ENCODE data around the gene TCF12. TPM values are rescaled to one million over a fixed set of nuclear protein-coding genes. Genes with fewer than 3 reads are reported as not detected.
"Not testable (repeated sequence)": the region's sequence is repeated elsewhere in the genome, so short reads cannot be mapped to it uniquely, and the experiment has no call there.

The TCF12 gene
- total RNA-seq, 1 donor from 2014 or later: 112 TPM

DNA sequence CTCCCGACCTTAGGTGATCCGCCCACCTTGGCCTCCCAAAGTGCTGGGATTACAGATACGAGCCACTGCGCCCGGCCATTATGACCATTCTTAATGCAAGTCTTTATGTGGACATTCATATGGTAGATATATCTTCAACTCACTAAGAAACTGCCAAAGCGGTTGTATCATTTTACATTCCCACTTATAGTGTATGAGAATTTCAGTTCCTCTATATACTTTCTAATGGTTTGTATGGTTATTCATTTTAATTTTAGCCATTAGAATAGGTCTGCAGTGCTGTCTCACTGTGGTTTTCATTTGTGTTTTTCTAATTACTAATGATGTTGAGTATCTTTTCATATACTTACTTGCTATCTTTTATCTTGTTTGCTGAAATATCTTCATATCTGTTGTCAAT is 32.5 kb downstream of the TCF12 start:
- H3K27me3 Mint-ChIP-seq (ENCODE audit: low read depth, unreplicated experiment): no peaks in the 10 kb centered on the region
- H3K27ac Mint-ChIP-seq (ENCODE audit: unreplicated experiment): no peak overlapping the region
- Histone ChIP-seq H3K4me1 (ENCODE audit: insufficient read depth, low read length) (no peaks in the 10 kb centered on the region), H4K20me1 (ENCODE audit: insufficient read depth, low read length) (peaks cover 67% of the 10 kb centered on the region), H3K4me2 (ENCODE audit: low read length) (no peak overlapping the region), H3K9me3 (ENCODE audit: insufficient read depth, low read depth, low read length) (no peaks in the 10 kb centered on the region), H3K36me3 (ENCODE audit: insufficient read depth, low read length) (no peaks in the 10 kb centered on the region), H3K9ac (ENCODE audit: low read length) (no peak overlapping the region), H3K27me3 (ENCODE audit: insufficient read depth, low read length) (no peaks in the 10 kb centered on the region), H3K79me2 (ENCODE audit: insufficient read depth, low read length) (peaks cover 98% of the 10 kb centered on the region), H3K4me3 (ENCODE audit: insufficient read depth, low read depth, low read length) (no peak overlapping the region), H3K27ac (ENCODE audit: low read depth, low read length) (no peak overlapping the region), H2AFZ (ENCODE audit: low read depth, low read length) (no peak overlapping the region)
- H3K9me3 Mint-ChIP-seq (ENCODE audit: unreplicated experiment): peaks cover 5% of the 10 kb centered on the region
- FAIRE-seq (no peak), DNase-seq (ENCODE audit: low read depth) (no peak)
- H3K4me1 Mint-ChIP-seq (ENCODE audit: low read depth, unreplicated experiment): peaks cover 18% of the 10 kb centered on the region
- no peak overlapping the region for H3K4me3 Mint-ChIP-seq (ENCODE audit: unreplicated experiment)
- H3K36me3 Mint-ChIP-seq (ENCODE audit: low read depth, unreplicated experiment): peaks cover 19% of the 10 kb centered on the region
- TF ChIP-seq EZH2 (IDR thresholded peaks at IDR 0.05; ENCODE audit: insufficient read depth, low read length): no peak
- TF ChIP-seq CTCF (IDR thresholded peaks at IDR 0.05; ENCODE audit: insufficient read depth, low read depth, low read length): no peak

- no peaks in the 10 kb centered on the region for H3K27me3 ChIP-seq (ENCODE audit: insufficient read depth, low read length)
- H3K9ac ChIP-seq (ENCODE audit: low read length): no peak overlapping the region
- DNase-seq (ENCODE audit: low read depth) (no peak), FAIRE-seq (no peak)
- H3K27ac ChIP-seq (ENCODE audit: low read depth, low read length): no peak overlapping the region
- peaks cover 5% of the 10 kb centered on the region for H3K9me3 Mint-ChIP-seq (ENCODE audit: unreplicated experiment)
- no peak overlapping the region for H2AFZ ChIP-seq (ENCODE audit: low read depth, low read length)
- no peak overlapping the region for H3K4me2 ChIP-seq (ENCODE audit: low read length)
- peaks cover 11% of the 10 kb centered on the region for H3K36me3 Mint-ChIP-seq (ENCODE audit: low read depth, unreplicated experiment)
- H3K4me3 ChIP-seq (ENCODE audit: insufficient read depth, low read depth, low read length): no peak overlapping the region
- no peaks in the 10 kb centered on the region for H3K36me3 ChIP-seq (ENCODE audit: insufficient read depth, low read length)
- H3K79me2 ChIP-seq (ENCODE audit: insufficient read depth, low read length): peaks cover 98% of the 10 kb centered on the region
- no peak overlapping the region for H3K27ac Mint-ChIP-seq (ENCODE audit: unreplicated experiment)
- no peaks in the 10 kb centered on the region for H3K27me3 Mint-ChIP-seq (ENCODE audit: low read depth, unreplicated experiment)
- H3K9me3 ChIP-seq (ENCODE audit: insufficient read depth, low read depth, low read length): no peaks in the 10 kb centered on the region
- peaks cover 65% of the 10 kb centered on the region for H4K20me1 ChIP-seq (ENCODE audit: insufficient read depth, low read length)
- H3K4me1 ChIP-seq (ENCODE audit: insufficient read depth, low read length): peaks cover 7% of the 10 kb centered on the region
- no peak overlapping the region for H3K4me3 Mint-ChIP-seq (ENCODE audit: unreplicated experiment)
- no peak for TF ChIP-seq CTCF (IDR thresholded peaks at IDR 0.05; ENCODE audit: insufficient read depth, low read depth, low read length)
- no peak for TF ChIP-seq EZH2 (IDR thresholded peaks at IDR 0.05; ENCODE audit: insufficient read depth, low read length)
- H3K4me1 Mint-ChIP-seq (ENCODE audit: low read depth, unreplicated experiment): peaks cover 25% of the 10 kb centered on the region
These were observed 35.3 kb downstream of the TCF12 start for GRCh38 chr15:56953790-56954189.

- H3K9me3 ChIP-seq (ENCODE audit: insufficient read depth, low read depth, low read length); H3K9ac ChIP-seq (ENCODE audit: low read length); H3K27me3 Mint-ChIP-seq (ENCODE audit: low read depth, unreplicated experiment); FAIRE-seq; H2AFZ ChIP-seq (ENCODE audit: low read depth, low read length); H3K4me3 Mint-ChIP-seq (ENCODE audit: unreplicated experiment); H3K36me3 ChIP-seq (ENCODE audit: insufficient read depth, low read length); H3K4me3 ChIP-seq (ENCODE audit: insufficient read depth, low read depth, low read length); H3K27me3 ChIP-seq (ENCODE audit: insufficient read depth, low read length); H3K4me2 ChIP-seq (ENCODE audit: low read length); H3K27ac ChIP-seq (ENCODE audit: low read depth, low read length); H3K9me3 Mint-ChIP-seq (ENCODE audit: unreplicated experiment); H3K27ac Mint-ChIP-seq (ENCODE audit: unreplicated experiment); DNase-seq (ENCODE audit: low read depth): not testable (repeated sequence)
- H3K79me2 ChIP-seq (ENCODE audit: insufficient read depth, low read length): peaks cover 98% of the 10 kb centered on the region
- H3K4me1 ChIP-seq (ENCODE audit: insufficient read depth, low read length): peaks cover 12% of the 10 kb centered on the region
- Mint-ChIP-seq H3K4me1 (ENCODE audit: low read depth, unreplicated experiment) (peaks cover 24% of the 10 kb centered on the region), H3K36me3 (ENCODE audit: low read depth, unreplicated experiment) (peaks cover 11% of the 10 kb centered on the region)
- peaks cover 66% of the 10 kb centered on the region for H4K20me1 ChIP-seq (ENCODE audit: insufficient read depth, low read length)
These were observed 36.6 kb downstream of the TCF12 start for GRCh38 chr15:56955011-56955410.
